Peyer's patch (tissue), 4 donors: ENCODE results near the gene GALNT13. TPM values are rescaled to one million over a fixed set of nuclear protein-coding genes. Genes with fewer than 3 reads are reported as not detected.

ENCODE experiments used
- DNase-seq, 3 donors: peaks; one replicate each; pipeline ENCODE4 v3.0.0-alpha.2; 2017 to 2019
- H3K27ac ChIP-seq, 4 donors: fragments of 200-600 bp; sonication (generic); one replicate each; pipeline ENCODE4 v1.5.1; 2016 to 2019
- H3K27me3 ChIP-seq, 2 donors: fragments of 200-600 bp; sonication (generic); one replicate each; pipeline ENCODE4 v1.5.1; 2019
- H3K36me3 ChIP-seq, 3 donors: fragments of 200-600 bp; sonication (generic); one replicate each; pipeline ENCODE4 v1.5.1; 2016 to 2019
- H3K4me1 ChIP-seq, 4 donors: fragments of 200-600 bp; sonication (generic); one replicate each; pipeline ENCODE4 v1.5.1; 2016 to 2019
- H3K4me3 ChIP-seq, 4 donors: fragments of 200-600 bp; sonication (generic); 1 replicate in 3 of 4; 2 replicates in 1 of 4; pipeline ENCODE4 v1.5.1; 2016 to 2019; ENCODE audit warnings: mild to moderate bottlenecking in 1 of 4
- H3K9me3 ChIP-seq, 4 donors: fragments of 200-600 bp; sonication (generic); one replicate each; pipeline ENCODE4 v1.5.1; 2016 to 2019; ENCODE audit warnings: mild to moderate bottlenecking in 1 of 4
- CTCF ChIP-seq, 6 experiments: fragments of 450-650 bp in 4 of 6; fragments of 200-600 bp in 2 of 6; sonication (generic) in 1 of 6; IDR thresholded peaks; one replicate each; pipeline ENCODE4 v1.5.1; 2017 to 2019; ENCODE audit warnings: antibody characterized with exemption in 6 of 6, mild to moderate bottlenecking in 3 of 6, moderate library complexity in 1 of 6
- POLR2A ChIP-seq, 2 donors: fragments of 450-650 bp; IDR thresholded peaks; one replicate each; pipeline ENCODE4 v1.5.1; 2017; ENCODE audit warnings: antibody characterized with exemption in 2 of 2, mild to moderate bottlenecking in 2 of 2, moderate library complexity in 2 of 2
- total RNA-seq, 4 donors: library from RNA; depleted of rRNA; stranded (reverse); fragments of >200 nt; gene quantifications; one replicate each; pipeline ENCODE4 v1.1.0, GENCODE V29; 2016

Gene GALNT13
- total RNA-seq, 4 donors from 2014 or later, result 1.6 to 2.7 (median 2.0) TPM

- Histone ChIP-seq H3K4me1 (no peaks in the 10 kb centered on the region), H3K9me3 (no peaks in the 10 kb centered on the region), H3K27me3 (no peaks in the 10 kb centered on the region), H3K4me3 (no peak overlapping the region), H3K27ac (no peak overlapping the region), H3K36me3 (no peaks in the 10 kb centered on the region)
- TF ChIP-seq CTCF (IDR thresholded peaks at IDR 0.05), result no peak
- no peak for TF ChIP-seq POLR2A (IDR thresholded peaks at IDR 0.05)
- no peak for DNase-seq
Observed at GRCh38 chr2:154497019-154497418, 625.3 kb downstream of the GALNT13 start.
